GM21360 (cell line): ENCODE data around the gene ZNF160.

ENCODE experiments used
- ATAC-seq: cut with Tn5 transposase; IDR thresholded peaks from one replicate; pipeline ENCODE4 v1.9.1; 2021; ENCODE audit warnings: mild to moderate bottlenecking, moderate library complexity; ENCODE audit not compliant: unreplicated experiment

ZNF160 gene

GRCh38 chr19:53094754-53095575 lies 8.3 kb downstream of the ZNF160 start:
- no peak for ATAC-seq

- no peak for ATAC-seq
Observed at GRCh38 chr19:53092723-53093122, 10.5 kb downstream of the ZNF160 start.

GRCh38 chr19:53091413-53092254 lies 11.6 kb downstream of the ZNF160 start:
- ATAC-seq, result no peak

- no peak for ATAC-seq
Observed at GRCh38 chr19:53088091-53088490, 15.1 kb downstream of the ZNF160 start.

GRCh38 chr19:53086949-53087348 lies 16.3 kb downstream of the ZNF160 start:
- ATAC-seq, result no peak

- ATAC-seq, result no peak
Observed at GRCh38 chr19:53085496-53085895, 17.7 kb downstream of the ZNF160 start.

- no peak for ATAC-seq
Observed at GRCh38 chr19:53082929-53083328, 20.3 kb downstream of the ZNF160 start.

GRCh38 chr19:53079313-53079924 lies 23.8 kb downstream of the ZNF160 start:
- ATAC-seq, result no peak

- ATAC-seq, result no peak
Observed at GRCh38 chr19:53078668-53079067, 24.6 kb downstream of the ZNF160 start.

- ATAC-seq, result no peak
Observed at GRCh38 chr19:53076984-53077383, 26.2 kb downstream of the ZNF160 start.

GRCh38 chr19:53068834-53069233 lies 34.4 kb downstream of the ZNF160 start:
- ATAC-seq, result no peak

GRCh38 chr19:53068199-53068598 lies 35.0 kb downstream of the ZNF160 start:
- ATAC-seq, result no peak

GRCh38 chr19:53057904-53058580 lies 45.2 kb downstream of the ZNF160 start:
- ATAC-seq, result no peak

GRCh38 chr19:53055117-53055516 lies 48.1 kb downstream of the ZNF160 start:
- no peak for ATAC-seq

GRCh38 chr19:53047379-53047778 lies 55.8 kb downstream of the ZNF160 start:
- no peak for ATAC-seq

- ATAC-seq, result no peak
Observed at GRCh38 chr19:53045536-53045935, 57.7 kb downstream of the ZNF160 start.

- no peak for ATAC-seq
Observed at GRCh38 chr19:53041366-53041765, 61.9 kb downstream of the ZNF160 start.

GRCh38 chr19:53037101-53038097 lies 65.8 kb downstream of the ZNF160 start:
- ATAC-seq, result no peak

GRCh38 chr19:53034948-53035675 lies 68.1 kb downstream of the ZNF160 start:
- no peak for ATAC-seq
